Effector CD4-positive, alpha-beta T cell (primary cell): Measurements from ENCODE around the gene USP6NL.
A peak's percentile ranks its signal among the peaks of the same experiment; 100 is the strongest.

Experiments
- DNase-seq: peaks from one replicate; pipeline ENCODE4 v3.0.0-alpha.2; 2020

The USP6NL gene

DNA sequence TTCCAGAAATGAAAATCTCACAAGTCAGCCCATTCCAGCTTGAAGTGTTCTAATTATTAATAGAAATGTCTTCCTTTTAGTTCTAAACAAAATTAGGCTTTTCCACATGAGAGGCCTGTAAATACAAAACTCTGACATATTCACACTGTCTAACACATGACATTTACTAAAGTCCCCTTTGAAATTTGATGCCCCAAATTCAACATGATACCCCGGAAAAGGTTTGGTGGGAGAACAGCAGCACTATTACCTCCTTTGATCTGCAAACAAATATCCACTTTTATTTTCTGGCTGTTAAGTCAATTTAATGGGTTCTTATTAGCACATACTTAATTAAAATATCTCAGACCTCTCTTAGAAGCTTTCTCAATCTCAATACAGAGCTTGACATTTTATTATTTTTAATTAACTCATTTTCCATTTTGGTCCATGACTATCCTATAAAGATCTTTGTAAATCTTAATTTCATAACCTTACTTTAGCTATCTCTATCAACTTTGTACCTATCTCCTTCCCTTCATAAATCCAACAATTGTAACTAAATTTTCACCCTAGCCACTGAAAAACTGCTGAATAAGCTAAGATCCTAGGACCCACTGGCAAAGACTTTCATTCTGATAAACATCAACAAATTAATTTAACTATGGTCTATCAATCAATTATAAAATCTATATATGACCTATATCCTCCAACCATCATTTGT, 63.2 kb downstream of the USP6NL start:
- DNase-seq, result no peak

DNA sequence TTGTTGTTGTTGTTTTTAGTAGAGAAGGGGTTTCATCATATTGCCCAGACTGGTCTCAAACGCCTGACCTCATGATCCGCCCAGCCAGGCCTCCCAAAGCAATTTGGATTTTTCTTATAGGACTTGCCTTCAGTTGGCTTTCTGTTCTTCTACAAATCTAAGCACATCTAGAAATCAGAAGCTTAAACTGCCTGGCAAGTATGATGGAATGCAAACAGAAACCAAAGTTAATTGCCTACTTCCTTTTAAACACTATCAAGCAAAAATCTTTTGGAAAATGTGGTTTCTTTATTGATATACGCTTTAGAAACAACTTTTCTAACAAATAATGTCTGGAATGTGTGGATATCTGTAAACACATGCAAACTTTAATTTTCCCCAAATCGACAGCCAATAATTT, 64.9 kb downstream of the USP6NL start:
- DNase-seq, result no peak

GRCh38 chr10:11541296-11541695, 70.2 kb downstream of the USP6NL start:
- no peak for DNase-seq

GRCh38 chr10:11539191-11539868, 72.1 kb downstream of the USP6NL start:
- DNase-seq, result no peak

DNA sequence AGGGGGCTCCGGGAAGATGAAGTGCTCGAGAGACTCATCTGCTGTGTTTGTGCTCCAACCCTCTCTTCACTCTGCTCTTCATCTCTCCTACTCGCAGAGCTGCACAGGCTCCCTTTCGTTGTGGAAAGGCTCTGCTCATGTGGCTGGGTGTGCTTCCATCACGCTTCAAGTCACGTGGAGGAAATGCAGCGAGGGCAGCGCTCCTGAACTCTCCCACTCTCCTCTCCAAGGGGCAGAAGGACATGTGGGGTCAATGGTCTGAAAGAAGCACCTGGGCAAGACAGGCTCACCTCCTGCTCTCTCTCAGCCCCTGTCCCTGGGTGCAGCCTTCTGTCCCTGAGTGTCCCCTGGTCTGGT, 72.6 kb downstream of the USP6NL start:
- no peak for DNase-seq

- no peak for DNase-seq
Measured at GRCh38 chr10:11536228-11536627, 75.2 kb downstream of the USP6NL start.

DNA sequence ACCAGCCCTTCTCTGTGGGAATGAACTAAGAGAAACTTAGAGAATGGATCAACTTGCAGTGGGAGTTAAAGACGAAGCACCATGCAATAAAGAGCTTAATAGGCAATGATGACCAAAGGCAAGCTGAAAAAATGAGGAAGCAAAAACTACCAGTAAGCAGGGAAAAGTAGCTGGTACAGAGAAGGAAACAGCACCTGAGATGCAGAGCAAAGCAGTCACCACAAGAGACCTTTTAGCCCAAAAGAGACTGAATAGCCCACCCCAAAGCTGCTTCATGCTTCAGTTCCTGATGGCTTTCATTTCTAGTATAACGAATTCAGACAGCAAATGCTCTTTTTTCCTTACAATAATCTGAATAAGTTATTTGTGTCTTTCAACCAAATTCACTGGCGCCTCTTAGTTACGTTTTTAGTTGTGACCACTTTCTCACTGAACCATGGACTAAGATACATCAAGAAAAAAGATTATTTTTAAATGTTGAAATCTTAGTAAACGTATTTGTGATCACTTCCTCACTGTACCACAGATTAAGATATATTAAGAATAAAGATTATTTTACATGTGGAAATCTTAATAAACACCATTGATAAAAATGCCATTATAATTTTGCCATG, 76.0 kb downstream of the USP6NL start:
- DNase-seq, result no peak

DNA sequence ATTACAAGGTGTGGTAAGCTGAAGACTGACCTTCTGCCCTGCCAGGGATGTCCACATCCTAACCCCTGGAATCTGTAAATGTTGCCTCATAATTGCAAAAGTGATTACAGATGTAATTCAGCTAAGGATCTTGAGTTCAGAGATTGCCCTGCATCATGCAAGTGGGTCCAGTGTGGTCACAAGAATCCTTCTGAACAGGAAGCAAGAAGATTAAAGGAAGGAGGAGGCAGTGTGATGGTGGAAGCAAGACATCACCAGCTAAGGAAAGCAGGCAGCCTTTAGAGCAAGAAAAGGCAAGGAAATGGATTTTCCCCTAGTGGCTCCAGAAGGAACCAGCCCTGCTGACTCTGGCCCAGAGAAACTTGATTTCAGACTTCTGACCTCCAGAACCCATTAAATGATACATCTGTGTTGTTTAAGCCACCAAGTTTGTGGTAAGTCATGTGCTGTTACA, 78.1 kb downstream of the USP6NL start:
- DNase-seq, result no peak

GRCh38 chr10:11532306-11532705, 79.1 kb downstream of the USP6NL start:
- no peak for DNase-seq

GRCh38 chr10:11530806-11531205, 80.6 kb downstream of the USP6NL start:
- DNase-seq, result no peak

- no peak for DNase-seq
Measured at GRCh38 chr10:11529276-11529903, 82.1 kb downstream of the USP6NL start.

- no peak for DNase-seq
Measured at GRCh38 chr10:11528286-11528685, 83.2 kb downstream of the USP6NL start.

DNA sequence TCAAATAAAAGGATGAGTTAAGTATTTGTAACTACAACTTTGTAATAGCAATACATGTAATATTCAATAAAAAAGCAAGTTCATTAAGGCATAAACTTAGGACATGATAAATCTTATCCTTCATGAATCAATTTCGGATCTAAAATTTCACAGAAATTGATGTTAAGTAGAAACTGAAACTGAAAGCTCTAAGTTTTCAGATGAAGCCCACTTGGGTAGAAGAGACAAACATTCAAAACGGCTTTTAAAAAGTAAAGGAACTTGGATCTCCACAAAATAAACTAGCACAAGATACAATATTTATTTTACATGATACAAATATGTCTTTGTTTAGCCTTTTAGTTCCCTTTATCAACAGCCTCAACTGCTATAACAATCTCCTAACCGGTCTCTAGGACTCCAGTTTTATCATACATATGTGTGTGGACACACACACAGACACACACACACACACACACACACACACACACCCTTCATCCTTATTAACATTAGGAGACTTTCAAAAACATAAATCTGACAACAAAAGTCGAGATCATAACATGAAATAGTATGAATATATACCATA, 83.7 kb downstream of the USP6NL start:
- DNase-seq, result no peak

GRCh38 chr10:11527068-11527467, 84.4 kb downstream of the USP6NL start:
- DNase-seq, result no peak

DNA sequence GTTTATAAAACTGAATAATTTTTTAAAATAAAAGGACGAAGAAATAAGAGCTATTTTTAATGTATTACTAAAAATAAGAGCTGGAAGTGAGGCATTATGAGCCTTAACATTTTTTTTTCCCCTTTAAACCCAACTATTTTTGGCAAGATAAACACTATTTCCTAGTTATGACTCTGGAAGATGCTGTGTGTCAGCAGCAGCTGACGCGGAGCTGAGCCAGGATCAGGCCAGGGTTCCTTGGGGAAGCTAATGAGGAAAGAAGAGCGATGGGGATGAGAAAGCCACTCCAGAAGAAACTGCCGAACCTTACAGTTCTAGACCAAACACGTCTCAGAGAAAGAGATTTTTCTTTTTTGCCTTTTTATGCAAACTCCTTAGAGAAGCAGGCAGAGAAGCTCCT, 85.9 kb downstream of the USP6NL start:
- no peak for DNase-seq

DNA sequence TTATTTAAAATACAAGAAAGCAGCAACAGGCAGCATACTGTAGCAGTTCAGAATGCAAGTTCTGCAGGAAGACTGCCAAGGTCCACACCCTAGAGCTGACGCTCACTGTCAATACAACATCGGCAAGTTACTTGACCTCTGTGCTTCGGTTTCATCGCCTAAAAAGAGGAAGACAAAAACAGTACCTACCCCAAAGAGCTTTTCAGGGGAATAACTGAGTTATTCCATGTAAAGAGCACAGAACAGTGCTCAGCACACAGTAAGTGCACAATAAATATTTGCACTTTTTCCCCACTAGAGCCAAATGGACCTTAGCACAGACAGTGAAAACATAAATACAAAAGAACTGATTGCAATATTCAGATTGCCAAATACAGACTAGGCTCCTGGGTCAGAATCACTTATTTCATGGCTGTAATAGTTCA, 88.6 kb downstream of the USP6NL start:
- DNase-seq, result no peak

DNA sequence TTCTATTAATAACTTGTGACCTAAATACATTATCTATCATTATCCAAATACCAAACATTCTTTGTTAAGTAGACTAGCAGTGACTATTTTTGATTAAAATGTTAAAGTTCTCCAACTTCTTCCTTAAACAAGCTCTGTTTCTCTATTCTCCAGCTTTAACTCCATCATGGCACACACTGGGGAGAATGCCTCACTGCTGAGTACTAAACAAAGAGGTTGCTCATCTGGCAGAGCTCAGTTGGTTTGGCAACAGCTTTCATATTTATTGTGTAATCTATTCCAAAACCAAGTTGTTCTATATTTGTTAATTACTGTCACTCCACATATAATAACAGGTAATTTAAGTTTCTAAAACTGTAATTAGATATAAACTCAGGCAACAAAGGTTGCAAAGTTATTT, 89.6 kb downstream of the USP6NL start:
- DNase-seq, result no peak

DNA sequence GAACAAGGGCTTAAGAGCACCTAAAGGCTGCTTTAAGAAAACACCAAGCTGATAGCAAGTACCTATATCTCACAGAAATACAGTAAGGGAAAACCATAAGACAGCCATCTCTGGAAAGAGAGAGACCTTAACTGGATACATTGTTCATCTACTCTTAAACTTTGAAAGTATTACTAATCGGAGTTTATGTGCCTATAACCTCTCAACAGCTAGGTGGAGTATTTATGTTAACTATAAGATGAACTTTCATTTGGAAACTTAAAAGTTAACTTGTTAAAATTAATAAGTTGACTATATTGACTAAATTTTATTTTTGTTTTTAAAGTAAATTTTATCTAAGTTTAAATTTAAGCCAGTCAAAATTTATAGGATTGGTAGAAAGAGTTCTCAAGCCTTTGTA, 90.6 kb downstream of the USP6NL start:
- DNase-seq, result no peak

DNA sequence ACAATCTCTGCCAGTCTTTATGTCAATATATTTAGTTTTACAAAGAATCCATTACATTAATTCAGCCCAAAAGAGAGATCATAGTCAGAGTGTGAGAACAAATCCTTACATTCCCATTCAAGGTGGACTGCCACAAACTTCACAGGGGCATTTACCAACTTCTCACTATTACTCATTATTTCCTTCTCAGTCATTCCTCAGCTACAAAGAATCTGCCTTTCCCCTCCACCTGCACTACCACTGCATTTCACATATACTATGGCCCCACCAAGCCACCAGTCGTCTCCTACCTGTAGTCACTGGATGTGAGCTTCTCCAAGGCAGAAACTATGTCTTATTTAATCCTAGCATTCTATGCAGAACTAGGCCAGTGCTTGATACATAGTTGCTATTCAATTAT, 94.3 kb downstream of the USP6NL start:
- no peak for DNase-seq

DNA sequence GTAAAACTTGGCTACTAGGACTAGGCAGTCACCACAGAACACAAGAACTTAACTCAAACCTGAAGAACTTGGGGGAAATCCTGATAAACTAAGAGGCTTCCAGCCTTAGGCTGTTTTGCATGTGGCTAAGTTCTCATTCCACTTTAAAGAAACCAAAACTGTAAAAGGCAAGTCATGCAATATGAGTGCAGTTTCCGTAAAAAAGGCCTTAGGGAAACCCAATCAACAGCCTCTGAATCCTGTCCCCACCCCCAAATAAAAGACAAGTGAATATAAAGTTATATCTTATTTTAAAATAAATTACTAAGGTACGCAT, 95.1 kb downstream of the USP6NL start:
- no peak for DNase-seq

DNA sequence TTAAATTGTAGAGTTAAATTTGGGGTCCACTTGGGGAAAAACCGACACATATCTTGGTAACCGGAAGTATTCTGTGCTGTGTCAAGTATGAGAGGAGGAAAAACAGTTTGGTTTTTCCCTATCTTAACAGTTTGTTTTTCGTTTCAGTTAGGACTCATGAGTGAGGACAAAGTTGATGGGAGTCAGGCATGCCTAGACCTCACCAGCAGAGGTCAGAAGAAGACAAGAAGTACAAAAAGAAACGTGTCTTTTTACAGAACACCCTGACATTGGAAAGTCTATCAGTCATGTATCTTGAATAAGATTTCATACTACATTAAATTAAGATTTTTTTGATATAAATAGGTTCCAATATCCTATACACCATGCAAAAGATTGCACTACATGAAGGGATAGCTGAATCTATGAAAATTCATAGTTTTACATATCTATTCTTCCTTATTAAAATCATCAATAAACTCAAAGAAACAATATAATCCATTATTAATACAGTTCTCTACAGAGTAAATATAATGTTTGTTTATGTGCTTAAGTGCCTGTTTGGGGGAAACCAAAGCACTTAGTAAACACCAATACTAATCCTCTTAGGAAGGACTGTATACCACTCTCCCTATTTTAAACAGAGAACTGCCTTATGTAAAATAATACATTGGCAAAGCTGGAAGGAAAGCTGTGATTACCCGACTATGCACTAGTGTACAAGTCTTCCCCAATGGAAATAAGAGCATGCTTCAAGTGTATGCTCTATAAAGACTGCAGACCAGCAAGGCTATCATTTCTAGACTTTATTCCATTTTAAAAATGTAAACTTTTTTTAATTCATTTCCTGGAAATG, 95.6 kb downstream of the USP6NL start:
- peak; percentile 29 for DNase-seq

GRCh38 chr10:11513727-11514126, 97.7 kb downstream of the USP6NL start:
- no peak for DNase-seq

- no peak for DNase-seq
Measured at GRCh38 chr10:11512596-11512995, 98.9 kb downstream of the USP6NL start.
